Activated naive CD4-positive, alpha-beta T cell treated with anti-CD3 and anti-CD28 coated beads for 36 hours (primary cell): ENCODE measurements around the gene EPHA8. TPM values are rescaled to one million over a fixed set of nuclear protein-coding genes. Genes with fewer than 3 reads are reported as not detected.
A peak's percentile ranks its signal among the peaks of the same experiment; 100 is the strongest.

ENCODE experiments used
- CTCF ChIA-PET: fragments of 350-600 bp; sonication (Branson Sonifier 250); formaldehyde crosslinking; loops from one replicate; lab custom pipeline; 2021; ENCODE audit warnings: antibody characterized with exemption; lab: Charles Lee
- DNase-seq: peaks from one replicate; pipeline ENCODE4 v3.0.0-alpha.2; 2020
- H3K27ac Mint-ChIP-seq: one replicate; pipeline ENCODE4 v1.8.0; 2021; ENCODE audit warnings: mild to moderate bottlenecking, mixed read lengths
- H3K27me3 Mint-ChIP-seq: one replicate; pipeline ENCODE4 v1.8.0; 2021; ENCODE audit warnings: low read depth, mixed read lengths
- H3K36me3 Mint-ChIP-seq: one replicate; pipeline ENCODE4 v1.8.0; 2021; ENCODE audit warnings: low read depth, mixed read lengths
- H3K4me1 Mint-ChIP-seq: one replicate; pipeline ENCODE4 v1.8.0; 2021; ENCODE audit warnings: low read depth, mixed read lengths
- H3K4me3 Mint-ChIP-seq: one replicate; pipeline ENCODE4 v1.8.0; 2021; ENCODE audit warnings: mild to moderate bottlenecking, moderate library complexity, mixed read lengths
- H3K9me3 Mint-ChIP-seq: one replicate; pipeline ENCODE4 v1.8.0; 2021; ENCODE audit warnings: mixed read lengths
- intact Hi-C: fragments of 100-400 bp; cut with micrococcal nuclease; formaldehyde crosslinking; loops from one replicate; pipeline ENCODE4 v1.15.1; 2023
- total RNA-seq, 2 experiments: library from RNA; stranded (reverse); gene quantifications; one replicate each; pipeline ENCODE4 v1.2.3, GENCODE V29; 2021

EPHA8 gene
- total RNA-seq, 2 experiments from 2014 or later = not detected

DNA sequence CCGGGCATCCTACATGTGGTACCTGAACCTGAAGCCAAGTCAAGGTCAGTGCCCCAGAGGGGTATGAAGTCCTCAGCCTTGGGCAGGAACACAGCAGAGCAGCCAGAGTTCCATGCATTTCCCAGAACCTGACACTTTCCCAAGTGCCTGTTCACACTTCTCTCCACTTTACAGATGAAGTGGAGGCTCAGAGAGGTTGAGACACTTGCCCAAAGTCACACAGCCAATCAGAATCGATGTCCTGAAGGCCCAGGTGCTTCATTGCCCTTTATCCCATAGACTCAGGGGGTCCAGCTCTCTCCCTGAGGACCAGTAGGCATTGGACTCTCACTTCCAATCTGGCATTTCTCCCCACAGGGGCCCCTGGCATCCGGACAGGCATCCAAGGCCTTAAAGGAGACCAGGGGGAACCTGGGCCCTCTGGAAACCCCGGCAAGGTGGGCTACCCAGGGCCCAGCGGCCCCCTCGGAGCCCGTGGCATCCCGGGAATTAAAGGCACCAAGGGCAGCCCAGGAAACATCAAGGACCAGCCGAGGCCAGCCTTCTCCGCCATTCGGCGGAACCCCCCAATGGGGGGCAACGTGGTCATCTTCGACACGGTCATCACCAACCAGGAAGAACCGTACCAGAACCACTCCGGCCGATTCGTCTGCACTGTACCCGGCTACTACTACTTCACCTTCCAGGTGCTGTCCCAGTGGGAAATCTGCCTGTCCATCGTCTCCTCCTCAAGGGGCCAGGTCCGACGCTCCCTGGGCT is 75.4 kb downstream of the EPHA8 start:
- CTCF ChIA-PET = interaction anchor here (0.6 kb wide), 1 partner anchor 924 kb away, joined by 3 read pairs; no protein-coding TSS in a partner anchor

DNA sequence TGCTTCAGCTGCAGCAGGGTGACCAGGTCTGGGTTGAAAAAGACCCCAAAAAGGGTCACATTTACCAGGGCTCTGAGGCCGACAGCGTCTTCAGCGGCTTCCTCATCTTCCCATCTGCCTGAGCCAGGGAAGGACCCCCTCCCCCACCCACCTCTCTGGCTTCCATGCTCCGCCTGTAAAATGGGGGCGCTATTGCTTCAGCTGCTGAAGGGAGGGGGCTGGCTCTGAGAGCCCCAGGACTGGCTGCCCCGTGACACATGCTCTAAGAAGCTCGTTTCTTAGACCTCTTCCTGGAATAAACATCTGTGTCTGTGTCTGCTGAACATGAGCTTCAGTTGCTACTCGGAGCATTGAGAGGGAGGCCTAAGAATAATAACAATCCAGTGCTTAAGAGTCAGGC is 76.0 kb downstream of the EPHA8 start:
- no peaks in the 10 kb centered on the region for H3K4me1 Mint-ChIP-seq
- no peaks in the 10 kb centered on the region for H3K9me3 Mint-ChIP-seq
- peak; percentile 9 for DNase-seq
- H3K27me3 Mint-ChIP-seq = peaks cover 7% of the 10 kb centered on the region
- CTCF ChIA-PET = interaction anchor here (0.6 kb wide), 1 partner anchor 925 kb away, joined by 3 read pairs; no protein-coding TSS in a partner anchor
- no peaks in the 10 kb centered on the region for H3K36me3 Mint-ChIP-seq
- H3K4me3 Mint-ChIP-seq = no peak overlapping the region
- H3K27ac Mint-ChIP-seq = no peak overlapping the region
- intact Hi-C loops = no loop called here

More for the DNA sequence above, 75.4 kb downstream of the EPHA8 start:
- H3K4me3 Mint-ChIP-seq = no peak overlapping the region
- no peaks in the 10 kb centered on the region for H3K9me3 Mint-ChIP-seq
- H3K4me1 Mint-ChIP-seq = no peaks in the 10 kb centered on the region
- no peaks in the 10 kb centered on the region for H3K36me3 Mint-ChIP-seq
- H3K27me3 Mint-ChIP-seq = peaks cover 7% of the 10 kb centered on the region
- intact Hi-C loops = no loop called here
- H3K27ac Mint-ChIP-seq = no peak overlapping the region
- no peak for DNase-seq

DNA sequence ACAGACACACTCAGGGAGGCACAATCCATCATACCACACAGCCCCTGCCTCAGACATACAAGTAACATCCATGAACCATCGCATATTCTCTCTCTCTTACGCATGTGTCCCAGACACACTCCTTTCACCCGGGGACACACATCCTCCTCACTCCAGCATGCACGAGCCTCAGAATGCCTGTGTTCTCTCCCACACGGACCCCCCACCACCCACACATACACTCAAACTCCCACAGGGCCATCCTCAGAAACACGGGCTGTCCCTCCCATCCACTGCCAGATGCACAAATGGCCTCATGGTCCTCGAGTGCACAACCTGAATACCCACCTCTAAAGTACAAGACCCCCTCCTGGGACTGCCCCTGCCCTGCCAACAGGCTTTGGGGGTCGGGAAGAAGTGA is 78.0 kb downstream of the EPHA8 start:
- intact Hi-C loops = no loop called here
- CTCF ChIA-PET = interaction anchor here (0.6 to 2.1 kb wide), 5 partner anchors 9 to 253 kb away, joined by 3 to 15 read pairs (median 3); no protein-coding TSS in a partner anchor
- DNase-seq = no peak
- H3K9me3 Mint-ChIP-seq = no peaks in the 10 kb centered on the region
- no peaks in the 10 kb centered on the region for H3K36me3 Mint-ChIP-seq
- no peak overlapping the region for H3K27ac Mint-ChIP-seq
- peaks cover 7% of the 10 kb centered on the region for H3K27me3 Mint-ChIP-seq
- H3K4me3 Mint-ChIP-seq = no peak overlapping the region
- no peaks in the 10 kb centered on the region for H3K4me1 Mint-ChIP-seq

- no peaks in the 10 kb centered on the region for H3K4me1 Mint-ChIP-seq
- CTCF ChIA-PET = interaction anchor here (0.6 to 2.1 kb wide), 7 partner anchors 80 to 277 kb away, joined by 3 to 15 read pairs (median 4); no protein-coding TSS in a partner anchor
- H3K9me3 Mint-ChIP-seq = no peaks in the 10 kb centered on the region
- intact Hi-C loops = loop anchor here (1.0 to 2.0 kb wide), 2 partner anchors 222 to 511 kb away; no protein-coding TSS in a partner anchor
- no peak overlapping the region for H3K4me3 Mint-ChIP-seq
- no peak overlapping the region for H3K27ac Mint-ChIP-seq
- peak; percentile 78 for DNase-seq
- peaks cover 5% of the 10 kb centered on the region for H3K27me3 Mint-ChIP-seq
- no peaks in the 10 kb centered on the region for H3K36me3 Mint-ChIP-seq
Measured at GRCh38 chr1:22641906-22642636, 78.8 kb downstream of the EPHA8 start.

GRCh38 chr1:22643381-22643780 is 80.1 kb downstream of the EPHA8 start, which contains the start of gene C1QC:
Gene C1QC, plus strand, starts transcription at chr1:22643633. Its CDS starts 391 bp downstream, at chr1:22644024.
- no peak within 1 kb of the TSS for H3K27ac Mint-ChIP-seq
- CTCF ChIA-PET = interaction anchor here (2.1 kb wide), 1 partner anchor 223 kb away, joined by 15 read pairs; no protein-coding TSS in a partner anchor
- H3K4me3 Mint-ChIP-seq = no peak within 1 kb of the TSS
- H3K4me1 Mint-ChIP-seq = no peaks in the 10 kb centered on the region
- H3K27me3 Mint-ChIP-seq = peaks cover 2% of the 10 kb centered on the region
- intact Hi-C loops = loop anchor here (2.0 kb wide), 1 partner anchor 513 kb away; no protein-coding TSS in a partner anchor
- H3K36me3 Mint-ChIP-seq = no peaks in the 10 kb centered on the region
- DNase-seq = no peak
- no peaks in the 10 kb centered on the region for H3K9me3 Mint-ChIP-seq

GRCh38 chr1:22643928-22644327 is 80.6 kb downstream of the EPHA8 start:
- H3K27me3 Mint-ChIP-seq = peaks cover 2% of the 10 kb centered on the region
- no peak for DNase-seq
- H3K4me1 Mint-ChIP-seq = no peaks in the 10 kb centered on the region
- H3K36me3 Mint-ChIP-seq = no peaks in the 10 kb centered on the region
- intact Hi-C loops = loop anchor here (2.0 kb wide), 1 partner anchor 513 kb away; no protein-coding TSS in a partner anchor
- CTCF ChIA-PET = interaction anchor here (0.6 kb wide), 1 partner anchor 222 kb away, joined by 5 read pairs; no protein-coding TSS in a partner anchor
- H3K4me3 Mint-ChIP-seq = no peak overlapping the region
- no peak overlapping the region for H3K27ac Mint-ChIP-seq
- no peaks in the 10 kb centered on the region for H3K9me3 Mint-ChIP-seq

DNA sequence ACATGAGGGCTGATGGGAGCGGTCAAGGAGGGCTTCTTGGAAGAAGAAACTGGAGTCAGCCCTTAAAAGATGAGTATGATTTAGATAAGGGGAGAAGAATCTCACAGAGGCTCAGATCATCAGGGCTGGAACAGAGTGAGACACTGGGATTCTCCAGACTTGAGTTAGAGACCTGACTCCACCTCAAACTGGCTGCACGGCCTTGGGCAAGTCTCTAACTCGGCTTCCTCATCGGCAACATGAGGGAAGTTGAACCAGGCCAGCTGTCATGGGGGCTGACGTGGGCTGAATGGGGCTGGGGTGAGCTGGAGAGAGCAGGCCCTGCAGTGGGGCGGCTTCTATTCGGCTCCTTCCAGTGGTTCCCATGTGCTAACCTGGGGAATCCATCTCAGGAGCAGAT is 82.6 kb downstream of the EPHA8 start:
- Mint-ChIP-seq H3K4me3 (no peak overlapping the region), H3K27me3 (peaks cover 4% of the 10 kb centered on the region), H3K4me1 (no peaks in the 10 kb centered on the region), H3K9me3 (no peaks in the 10 kb centered on the region), H3K36me3 (no peaks in the 10 kb centered on the region), H3K27ac (no peak overlapping the region)
- CTCF ChIA-PET = no interaction called here
- no peak for DNase-seq
- intact Hi-C loops = no loop called here

DNA sequence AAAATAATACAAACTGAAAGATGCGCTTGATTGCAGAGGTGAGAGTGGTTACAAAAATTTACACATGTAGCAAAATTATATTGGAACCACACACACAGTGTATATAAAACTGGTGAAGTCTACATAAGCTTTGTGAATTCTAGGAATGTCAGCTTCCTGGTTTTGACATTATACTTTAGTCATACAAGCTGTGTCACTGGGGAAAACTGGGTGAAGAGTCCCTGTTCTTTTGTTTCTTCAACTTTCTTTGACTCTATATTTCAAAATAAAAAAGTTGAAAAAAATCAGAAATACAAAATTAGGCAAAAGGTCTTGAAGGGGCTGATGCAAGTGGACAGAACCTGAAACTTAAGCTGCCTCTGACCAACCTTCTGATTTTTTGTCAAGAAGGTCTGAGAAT is 83.1 kb downstream of the EPHA8 start:
- Mint-ChIP-seq H3K27me3 (peaks cover 4% of the 10 kb centered on the region), H3K27ac (no peak overlapping the region), H3K36me3 (no peaks in the 10 kb centered on the region), H3K9me3 (no peaks in the 10 kb centered on the region), H3K4me1 (no peaks in the 10 kb centered on the region), H3K4me3 (no peak overlapping the region)
- intact Hi-C loops = no loop called here
- DNase-seq = no peak
- CTCF ChIA-PET = no interaction called here

DNA sequence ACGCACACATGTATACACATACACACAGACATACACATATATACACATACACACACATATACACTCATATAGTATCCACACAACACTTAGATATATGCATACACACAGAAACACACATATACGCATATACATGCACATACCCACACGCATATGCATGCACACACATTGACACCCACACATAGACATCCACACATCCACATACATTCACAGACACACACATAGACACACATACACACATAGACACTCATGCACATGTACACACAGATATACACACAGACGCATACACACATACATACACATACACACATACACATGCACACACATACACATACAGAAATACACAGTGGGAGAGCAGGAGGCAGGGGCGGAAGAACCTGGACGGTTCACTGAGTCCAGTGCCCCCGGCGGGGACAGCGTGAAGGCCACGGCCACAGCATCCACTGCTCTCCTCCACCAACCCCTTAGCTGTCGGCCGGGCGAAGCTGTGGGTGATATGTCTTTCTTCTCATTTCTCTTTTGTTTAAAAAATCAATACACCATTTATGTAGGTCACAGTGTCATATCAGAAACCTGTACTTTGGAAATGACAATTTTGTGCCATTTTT is 86.9 kb downstream of the EPHA8 start:
- no peak for DNase-seq
- H3K36me3 Mint-ChIP-seq = no peaks in the 10 kb centered on the region
- H3K9me3 Mint-ChIP-seq = no peaks in the 10 kb centered on the region
- H3K4me1 Mint-ChIP-seq = no peaks in the 10 kb centered on the region
- CTCF ChIA-PET = no interaction called here
- H3K4me3 Mint-ChIP-seq = no peak overlapping the region
- peaks cover 4% of the 10 kb centered on the region for H3K27me3 Mint-ChIP-seq
- H3K27ac Mint-ChIP-seq = no peak overlapping the region
- intact Hi-C loops = no loop called here

GRCh38 chr1:22651941-22652856 is 88.9 kb downstream of the EPHA8 start:
- CTCF ChIA-PET = no interaction called here
- no peaks in the 10 kb centered on the region for H3K4me1 Mint-ChIP-seq
- H3K36me3 Mint-ChIP-seq = no peaks in the 10 kb centered on the region
- H3K27ac Mint-ChIP-seq = no peak overlapping the region
- no peak overlapping the region for H3K4me3 Mint-ChIP-seq
- H3K9me3 Mint-ChIP-seq = no peaks in the 10 kb centered on the region
- intact Hi-C loops = no loop called here
- peaks cover 4% of the 10 kb centered on the region for H3K27me3 Mint-ChIP-seq
- DNase-seq = no peak

- Mint-ChIP-seq H3K27ac (no peak within 1 kb of the TSS), H3K27me3 (peaks cover 3% of the 10 kb centered on the region), H3K36me3 (no peaks in the 10 kb centered on the region), H3K4me3 (no peak within 1 kb of the TSS), H3K4me1 (no peaks in the 10 kb centered on the region), H3K9me3 (no peaks in the 10 kb centered on the region)
- no peak for DNase-seq
- CTCF ChIA-PET = no interaction called here
- intact Hi-C loops = no loop called here
Measured at GRCh38 chr1:22652881-22653316, 89.6 kb downstream of the EPHA8 start, which contains the start of gene C1QB. Gene C1QB, plus strand, starts transcription at chr1:22653236. Its CDS starts 6,227 bp downstream, at chr1:22659463.
